KMS-11 (cell line): Measurements from ENCODE around the gene AATK.

ENCODE experiments used
- H2AFZ ChIP-seq: fragments of 200-600 bp; sonication (generic); 2 replicates; pipeline ENCODE4 v1.6.1; 2016; ENCODE audit warnings: antibody characterized with exemption, mixed run types, low read depth
- H3K27ac ChIP-seq: fragments of 200-600 bp; sonication (generic); 2 replicates; pipeline ENCODE4 v1.6.1; 2016; ENCODE audit warnings: mild to moderate bottlenecking, mixed run types
- H3K27me3 ChIP-seq: fragments of 200-600 bp; sonication (generic); 2 replicates; pipeline ENCODE4 v1.6.1; 2017; ENCODE audit warnings: mild to moderate bottlenecking, low read depth, mixed run types, moderate library complexity; ENCODE audit not compliant: insufficient read depth
- H3K36me3 ChIP-seq: fragments of 200-600 bp; sonication (generic); 2 replicates; pipeline ENCODE4 v1.6.1; 2017; ENCODE audit warnings: mild to moderate bottlenecking, mixed run types; ENCODE audit not compliant: insufficient read depth
- H3K4me1 ChIP-seq: fragments of 200-600 bp; sonication (generic); 2 replicates; pipeline ENCODE4 v1.6.1; 2016; ENCODE audit warnings: mild to moderate bottlenecking, low read depth, mixed run types; ENCODE audit not compliant: poor library complexity, severe bottlenecking
- H3K4me2 ChIP-seq: fragments of 200-600 bp; sonication (generic); 2 replicates; pipeline ENCODE4 v1.7.0; 2016; ENCODE audit warnings: mild to moderate bottlenecking, mixed run types
- H3K4me3 ChIP-seq: fragments of 200-600 bp; sonication (generic); IDR thresholded peaks from 2 replicates; pipeline ENCODE4 v1.6.1; 2017; ENCODE audit warnings: low read depth, low read length, mixed read lengths; ENCODE audit not compliant: insufficient read depth
- H3K79me2 ChIP-seq: fragments of 200-600 bp; sonication (generic); 2 replicates; pipeline ENCODE4 v1.6.1; 2016; ENCODE audit warnings: low read depth, mixed run types; ENCODE audit not compliant: insufficient read depth
- H3K9ac ChIP-seq: fragments of 200-600 bp; sonication (generic); 2 replicates; pipeline ENCODE4 v1.6.1; 2016; ENCODE audit warnings: mild to moderate bottlenecking, mixed run types
- H4K20me1 ChIP-seq: fragments of 200-600 bp; sonication (generic); 2 replicates; pipeline ENCODE4 v1.6.1; 2016; ENCODE audit warnings: mild to moderate bottlenecking, mixed run types; ENCODE audit not compliant: insufficient read depth
- TF ChIP-seq, protein P1 (sequence below): fragments of 200-600 bp; sonication (generic); conservative IDR thresholded peaks from 2 replicates; pipeline ENCODE4 v1.6.1; 2017; ENCODE audit warnings: low read depth, mild to moderate bottlenecking, antibody characterized with exemption, low read length, moderate library complexity, mixed read lengths

The AATK gene

DNA sequence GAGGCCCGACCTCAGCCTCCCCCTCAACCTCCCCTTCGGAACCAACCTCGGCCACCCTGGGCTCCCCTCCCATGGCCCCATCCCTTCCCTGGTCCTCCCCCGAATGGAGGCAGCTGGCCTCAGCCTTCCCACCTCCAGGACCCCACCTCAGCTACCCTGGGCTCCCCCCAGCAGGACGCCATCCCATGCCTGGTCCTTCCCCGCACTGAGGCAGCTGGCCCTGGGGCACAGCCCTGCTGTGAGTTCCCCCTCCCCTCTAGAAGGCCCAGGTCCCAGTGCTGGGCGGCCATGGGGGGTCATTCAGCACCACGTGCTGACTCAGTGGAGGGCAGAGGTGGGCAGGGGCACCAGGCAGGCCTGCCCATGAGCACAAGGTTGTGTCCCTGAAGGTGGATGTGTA is 29.7 kb downstream of the AATK start:
- Histone ChIP-seq H3K27me3 (peaks cover 81% of the 10 kb centered on the region), H2AFZ (no peak overlapping the region), H4K20me1 (no peaks in the 10 kb centered on the region), H3K4me2 (no peak overlapping the region), H3K4me3 (no peak overlapping the region), H3K4me1 (no peaks in the 10 kb centered on the region), H3K9ac (no peak overlapping the region), H3K36me3 (no peaks in the 10 kb centered on the region), H3K27ac (no peak overlapping the region), H3K79me2 (no peaks in the 10 kb centered on the region)
- TF ChIP-seq, protein P1, sequence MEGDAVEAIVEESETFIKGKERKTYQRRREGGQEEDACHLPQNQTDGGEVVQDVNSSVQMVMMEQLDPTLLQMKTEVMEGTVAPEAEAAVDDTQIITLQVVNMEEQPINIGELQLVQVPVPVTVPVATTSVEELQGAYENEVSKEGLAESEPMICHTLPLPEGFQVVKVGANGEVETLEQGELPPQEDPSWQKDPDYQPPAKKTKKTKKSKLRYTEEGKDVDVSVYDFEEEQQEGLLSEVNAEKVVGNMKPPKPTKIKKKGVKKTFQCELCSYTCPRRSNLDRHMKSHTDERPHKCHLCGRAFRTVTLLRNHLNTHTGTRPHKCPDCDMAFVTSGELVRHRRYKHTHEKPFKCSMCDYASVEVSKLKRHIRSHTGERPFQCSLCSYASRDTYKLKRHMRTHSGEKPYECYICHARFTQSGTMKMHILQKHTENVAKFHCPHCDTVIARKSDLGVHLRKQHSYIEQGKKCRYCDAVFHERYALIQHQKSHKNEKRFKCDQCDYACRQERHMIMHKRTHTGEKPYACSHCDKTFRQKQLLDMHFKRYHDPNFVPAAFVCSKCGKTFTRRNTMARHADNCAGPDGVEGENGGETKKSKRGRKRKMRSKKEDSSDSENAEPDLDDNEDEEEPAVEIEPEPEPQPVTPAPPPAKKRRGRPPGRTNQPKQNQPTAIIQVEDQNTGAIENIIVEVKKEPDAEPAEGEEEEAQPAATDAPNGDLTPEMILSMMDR, result no peak

DNA sequence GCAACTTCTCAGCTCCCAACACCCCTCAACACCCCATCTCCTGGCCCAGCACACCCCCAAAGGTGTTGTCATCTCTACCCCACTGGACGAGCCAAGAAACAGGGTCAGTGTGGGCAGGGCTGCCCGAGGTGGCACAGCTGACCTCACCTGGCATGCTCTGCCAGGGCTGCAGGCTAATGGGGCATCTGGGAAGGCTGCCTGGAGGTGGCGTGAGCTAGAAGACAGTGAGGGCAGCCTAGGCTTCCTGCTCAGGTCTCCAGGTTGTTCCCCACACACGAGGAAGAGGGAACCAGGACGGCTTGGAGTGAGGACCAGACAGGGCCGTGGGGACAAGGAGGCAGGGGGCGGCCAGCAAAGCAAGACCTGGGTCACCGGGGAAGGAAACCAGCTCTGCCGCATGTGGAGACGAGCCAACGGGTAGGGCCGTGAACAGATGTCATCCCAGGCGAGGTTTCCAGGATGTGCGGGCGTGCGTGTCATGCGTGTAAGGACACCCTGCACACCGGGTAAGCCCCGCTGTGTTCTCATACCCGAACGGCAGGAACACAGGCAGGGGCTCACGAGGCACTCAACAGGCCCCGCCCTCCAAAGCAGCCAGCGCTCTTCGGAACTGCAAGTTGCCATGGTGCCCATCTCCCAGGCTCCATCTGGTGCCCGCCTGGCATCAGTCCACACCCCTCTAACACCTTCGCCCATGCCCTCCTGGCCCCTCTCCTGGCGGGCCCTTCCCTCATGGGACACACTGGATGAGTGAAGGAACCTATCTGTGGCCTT is 30.3 kb downstream of the AATK start:
- H3K4me3 ChIP-seq, result no peak overlapping the region
- no peak overlapping the region for H3K9ac ChIP-seq
- H3K79me2 ChIP-seq, result no peaks in the 10 kb centered on the region
- H3K4me1 ChIP-seq, result no peaks in the 10 kb centered on the region
- TF ChIP-seq, protein P1, result no peak
- H3K27me3 ChIP-seq, result peaks cover 83% of the 10 kb centered on the region
- H3K4me2 ChIP-seq, result no peak overlapping the region
- no peak overlapping the region for H2AFZ ChIP-seq
- H4K20me1 ChIP-seq, result no peaks in the 10 kb centered on the region
- H3K36me3 ChIP-seq, result no peaks in the 10 kb centered on the region
- no peak overlapping the region for H3K27ac ChIP-seq

DNA sequence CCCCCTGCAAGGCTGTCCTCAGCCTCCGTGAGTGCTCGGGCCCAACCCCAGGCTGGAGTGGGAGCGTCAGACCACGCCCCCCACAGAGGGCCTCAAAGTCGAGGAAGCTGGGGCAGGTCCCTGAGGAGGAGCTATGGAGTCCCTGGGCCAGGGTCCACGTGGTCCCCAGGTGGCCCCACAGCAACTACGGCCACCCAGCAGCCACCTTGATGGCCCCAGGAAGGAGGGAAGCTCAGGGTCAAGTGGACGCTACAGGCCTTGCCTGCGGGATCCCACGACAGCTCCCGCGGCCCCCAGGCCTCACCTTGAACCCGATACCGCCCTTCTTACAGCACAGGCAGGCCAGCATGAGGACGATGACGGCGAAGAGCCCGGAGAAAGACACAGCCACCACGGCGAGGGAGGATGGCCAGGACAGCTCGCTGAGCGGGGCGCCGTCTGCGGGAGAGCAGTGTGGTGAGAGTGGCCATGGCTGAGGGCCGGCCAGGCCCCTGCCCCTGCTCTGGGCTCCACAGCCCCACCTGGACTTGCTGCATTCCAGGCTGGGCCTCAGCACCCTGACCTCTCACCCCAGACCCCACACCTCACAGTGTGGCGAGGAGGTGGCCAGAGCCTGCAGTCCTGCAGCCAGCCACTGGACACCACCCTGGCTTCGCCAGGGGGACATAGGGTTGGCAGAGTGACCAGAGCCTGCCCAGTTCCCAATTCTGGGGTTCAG is 31.8 kb downstream of the AATK start:
- Histone ChIP-seq H3K27ac (no peak overlapping the region), H3K27me3 (peaks cover 84% of the 10 kb centered on the region), H3K9ac (no peak overlapping the region), H2AFZ (no peak overlapping the region), H3K4me2 (no peak overlapping the region), H3K36me3 (no peaks in the 10 kb centered on the region), H3K79me2 (no peaks in the 10 kb centered on the region), H3K4me1 (no peaks in the 10 kb centered on the region), H3K4me3 (no peak overlapping the region), H4K20me1 (no peaks in the 10 kb centered on the region)
- TF ChIP-seq, protein P1, result no peak

- H3K27ac ChIP-seq, result no peak overlapping the region
- no peak overlapping the region for H3K4me2 ChIP-seq
- peaks cover 90% of the 10 kb centered on the region for H3K27me3 ChIP-seq
- no peaks in the 10 kb centered on the region for H3K79me2 ChIP-seq
- no peak overlapping the region for H2AFZ ChIP-seq
- H4K20me1 ChIP-seq, result no peaks in the 10 kb centered on the region
- TF ChIP-seq, protein P1, result no peak
- no peak overlapping the region for H3K9ac ChIP-seq
- H3K4me3 ChIP-seq, result no peak overlapping the region
- H3K4me1 ChIP-seq, result no peaks in the 10 kb centered on the region
- no peaks in the 10 kb centered on the region for H3K36me3 ChIP-seq
These were observed 33.0 kb downstream of the AATK start for GRCh38 chr17:81132770-81133723.
